Lower leg skin (tissue), 3 donors: ENCODE measurements around the gene TCEAL7.

Experiments
- POLR2A ChIP-seq, 2 donors: fragments of 450-650 bp; IDR thresholded peaks; one replicate each; pipeline ENCODE4 v1.6.1; 2016 to 2017; ENCODE audit warnings: antibody characterized with exemption in 2 of 2, mild to moderate bottlenecking in 1 of 2, moderate library complexity in 1 of 2
- TF ChIP-seq, protein P1 (sequence below), 3 donors: fragments of 450-650 bp; IDR thresholded peaks; one replicate each; pipeline ENCODE4 v1.5.1; 2016; ENCODE audit warnings: antibody characterized with exemption in 3 of 3, mild to moderate bottlenecking in 3 of 3, moderate library complexity in 2 of 3

- TF ChIP-seq, protein P1, sequence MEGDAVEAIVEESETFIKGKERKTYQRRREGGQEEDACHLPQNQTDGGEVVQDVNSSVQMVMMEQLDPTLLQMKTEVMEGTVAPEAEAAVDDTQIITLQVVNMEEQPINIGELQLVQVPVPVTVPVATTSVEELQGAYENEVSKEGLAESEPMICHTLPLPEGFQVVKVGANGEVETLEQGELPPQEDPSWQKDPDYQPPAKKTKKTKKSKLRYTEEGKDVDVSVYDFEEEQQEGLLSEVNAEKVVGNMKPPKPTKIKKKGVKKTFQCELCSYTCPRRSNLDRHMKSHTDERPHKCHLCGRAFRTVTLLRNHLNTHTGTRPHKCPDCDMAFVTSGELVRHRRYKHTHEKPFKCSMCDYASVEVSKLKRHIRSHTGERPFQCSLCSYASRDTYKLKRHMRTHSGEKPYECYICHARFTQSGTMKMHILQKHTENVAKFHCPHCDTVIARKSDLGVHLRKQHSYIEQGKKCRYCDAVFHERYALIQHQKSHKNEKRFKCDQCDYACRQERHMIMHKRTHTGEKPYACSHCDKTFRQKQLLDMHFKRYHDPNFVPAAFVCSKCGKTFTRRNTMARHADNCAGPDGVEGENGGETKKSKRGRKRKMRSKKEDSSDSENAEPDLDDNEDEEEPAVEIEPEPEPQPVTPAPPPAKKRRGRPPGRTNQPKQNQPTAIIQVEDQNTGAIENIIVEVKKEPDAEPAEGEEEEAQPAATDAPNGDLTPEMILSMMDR (IDR thresholded peaks at IDR 0.05), result no peak
- TF ChIP-seq POLR2A (IDR thresholded peaks at IDR 0.05), result no peak
Measured at GRCh38 chrX:103356858-103357257, 26.8 kb downstream of the TCEAL7 start.
